Inflammatory macrophage (primary cell): Measurements from ENCODE around the gene PSME3IP1.
A peak's percentile ranks its signal among the peaks of the same experiment; 100 is the strongest.

Experiments
- DNase-seq, 2 donors: peaks; one replicate each; pipeline ENCODE4 v3.0.0-alpha.2; 2020 to 2022

PSME3IP1 gene

DNA sequence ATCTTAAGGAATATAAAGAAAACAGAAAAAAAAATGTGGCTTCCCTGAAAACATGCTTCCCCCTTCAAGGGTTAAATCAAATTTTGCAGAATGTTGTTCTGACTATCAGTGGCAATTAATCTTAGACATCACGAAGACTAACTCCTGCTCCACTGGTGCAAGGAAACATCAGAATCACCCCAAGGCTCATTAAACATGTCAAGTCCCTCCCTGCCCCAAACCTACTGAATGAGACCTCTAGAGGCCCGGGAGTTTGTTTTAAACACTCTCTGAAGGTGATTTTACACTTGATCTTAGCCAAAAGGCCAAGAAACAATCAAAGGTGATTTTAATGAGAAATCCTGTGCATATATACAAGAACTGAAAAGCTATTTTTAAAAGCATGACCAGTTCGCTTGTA lies 18.3 kb downstream of the PSME3IP1 start:
- no peak for DNase-seq

DNA sequence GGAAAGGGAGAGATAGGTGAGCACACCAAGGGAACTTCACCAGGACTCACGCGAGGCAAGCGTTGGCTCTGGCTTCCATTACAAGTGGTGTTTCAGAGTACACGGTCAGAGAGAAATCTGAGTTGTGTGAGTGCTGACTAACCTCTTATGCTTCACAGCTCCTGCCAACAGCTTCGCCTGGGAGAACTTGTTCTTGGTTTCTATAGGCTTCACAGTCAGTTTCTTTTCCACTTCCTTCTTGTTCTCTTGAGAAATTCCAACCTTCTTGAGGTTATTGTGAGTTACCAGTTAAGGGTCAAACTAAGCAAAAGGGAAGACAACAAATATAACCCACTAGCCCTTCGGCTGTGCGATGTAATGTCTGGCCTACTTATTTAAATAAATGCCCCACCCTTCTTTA lies 18.9 kb downstream of the PSME3IP1 start:
- peak; percentile 86 to 89 for DNase-seq

DNA sequence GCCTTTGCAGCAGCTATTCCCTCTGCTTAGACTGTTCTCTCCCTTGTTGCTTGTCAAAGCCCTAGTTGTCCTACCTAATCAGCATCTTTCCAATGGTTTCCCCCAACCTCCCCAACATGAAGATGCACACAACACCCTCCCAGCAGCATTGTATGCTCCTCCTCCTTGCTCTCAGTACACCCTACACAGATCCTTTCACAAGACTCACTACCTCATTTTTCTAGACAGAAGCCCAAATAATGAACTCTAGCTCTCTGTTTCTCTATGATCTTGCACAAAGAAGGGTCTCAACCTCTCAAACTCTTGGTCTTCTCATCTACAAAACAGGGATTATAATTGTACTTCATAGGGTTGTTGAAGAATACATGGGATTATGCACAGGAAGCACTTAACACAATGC lies 19.4 kb downstream of the PSME3IP1 start:
- DNase-seq, result peak; percentile 53 to 54

DNA sequence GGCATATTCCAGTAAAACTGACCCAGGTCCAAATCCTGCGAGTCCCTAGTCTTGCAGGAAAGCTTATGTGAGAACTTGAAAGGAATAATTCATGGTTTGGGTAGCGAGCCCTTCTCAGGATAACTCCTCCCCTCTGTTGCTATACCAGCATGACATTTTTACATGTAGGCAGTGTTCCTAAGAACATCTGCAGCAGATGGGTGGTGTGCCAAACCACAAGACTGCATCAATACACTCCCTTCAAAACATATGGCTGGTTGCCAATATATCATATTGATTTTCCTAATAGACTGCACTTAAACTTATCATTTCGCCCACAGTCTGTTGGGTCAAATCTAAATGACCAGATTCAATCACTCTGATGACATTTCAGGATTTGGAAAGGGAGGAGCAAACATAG lies 19.9 kb downstream of the PSME3IP1 start:
- DNase-seq, result no peak

DNA sequence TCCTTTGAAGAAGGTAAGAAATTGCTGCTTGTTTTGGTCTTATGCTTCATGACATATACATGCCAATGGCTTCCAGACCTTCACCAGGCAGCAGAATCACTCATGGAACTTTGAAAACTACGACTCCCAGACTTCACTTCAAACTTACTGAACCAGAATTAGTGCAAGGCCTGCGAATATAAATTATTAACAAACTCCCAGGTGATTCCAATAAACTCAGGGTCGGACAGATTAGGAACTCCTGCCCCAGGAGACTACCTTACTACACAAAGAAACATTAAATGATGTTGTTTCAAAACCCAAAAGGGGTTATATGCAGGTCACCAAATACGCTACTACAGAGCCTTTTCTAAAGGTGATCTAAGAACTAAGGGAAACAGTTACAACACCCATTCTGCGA lies 20.4 kb downstream of the PSME3IP1 start:
- no peak for DNase-seq

DNA sequence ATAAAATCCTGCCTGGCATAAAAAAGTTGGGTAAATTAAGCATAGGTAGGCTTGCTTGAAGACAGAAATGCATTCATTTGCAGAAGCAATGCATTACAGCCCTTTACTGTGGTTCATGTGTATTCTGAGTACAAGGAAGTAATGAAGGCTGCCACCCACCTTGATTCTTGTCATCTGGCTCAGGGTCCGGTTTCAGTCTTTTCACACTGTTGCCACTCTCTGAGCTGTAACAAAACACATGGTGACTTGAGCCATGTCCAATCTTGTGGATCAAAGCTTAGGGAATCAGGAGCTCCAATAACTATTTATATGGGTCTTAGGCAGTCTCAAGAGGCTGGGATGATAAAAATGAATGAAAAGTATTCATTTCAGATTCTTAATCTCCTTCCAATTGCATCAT lies 22.0 kb downstream of the PSME3IP1 start:
- DNase-seq, result no peak

DNA sequence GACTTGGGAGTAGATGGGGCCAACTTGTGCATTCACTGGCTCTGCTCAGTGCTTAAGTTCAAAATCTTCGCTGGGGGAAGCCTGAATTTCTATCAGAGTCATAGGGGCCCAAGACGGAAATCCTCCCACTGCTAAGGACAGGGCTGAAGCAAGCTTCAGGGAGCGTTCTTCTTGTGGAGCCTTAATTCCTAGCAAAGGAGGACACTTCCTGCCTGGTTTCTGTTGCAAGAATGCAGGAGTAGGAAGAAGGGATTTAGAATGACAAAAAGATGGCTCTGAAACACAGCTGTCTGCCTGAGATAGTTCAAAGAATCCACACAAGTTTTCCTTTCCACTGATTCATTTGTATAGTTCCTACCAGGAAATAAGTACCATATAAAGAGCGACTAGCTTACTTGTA lies 26.4 kb downstream of the PSME3IP1 start:
- no peak for DNase-seq

DNA sequence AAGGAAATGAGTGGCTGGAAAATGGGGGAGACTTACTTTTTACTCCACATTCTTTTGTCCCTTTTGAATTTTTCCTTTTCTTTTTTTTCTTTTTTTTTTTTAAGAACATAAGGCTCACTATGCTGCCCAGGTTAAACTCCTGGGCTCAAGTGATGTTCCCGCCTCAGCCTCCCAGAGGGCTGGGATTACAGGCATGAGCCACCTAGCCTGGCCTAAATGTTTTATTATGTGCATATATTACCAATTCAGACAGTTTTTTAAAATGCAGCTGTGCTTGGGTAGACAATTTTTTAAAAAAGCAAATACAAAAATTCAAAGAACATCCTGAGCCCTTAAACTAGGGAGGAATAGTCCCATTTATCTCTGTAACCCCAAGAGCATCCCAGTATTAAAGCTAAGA lies 28.3 kb downstream of the PSME3IP1 start:
- DNase-seq, result no peak

DNA sequence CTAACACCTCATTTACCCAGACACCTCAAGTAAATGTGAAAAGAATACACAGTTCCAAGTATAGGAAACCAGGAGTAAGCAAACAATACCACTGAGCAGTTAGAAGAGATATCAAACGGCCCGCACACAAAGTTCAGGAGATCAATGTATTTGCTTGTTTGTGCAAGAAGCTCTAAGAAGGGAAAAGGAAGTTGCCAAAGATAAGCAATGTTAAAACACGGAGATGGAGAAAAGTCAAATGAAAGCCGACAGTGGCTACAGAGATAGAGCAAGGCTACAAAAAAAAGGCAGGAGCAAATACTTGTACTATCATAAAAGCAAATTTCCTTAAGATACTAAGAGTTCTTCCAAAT lies 29.5 kb downstream of the PSME3IP1 start:
- DNase-seq, result no peak

DNA sequence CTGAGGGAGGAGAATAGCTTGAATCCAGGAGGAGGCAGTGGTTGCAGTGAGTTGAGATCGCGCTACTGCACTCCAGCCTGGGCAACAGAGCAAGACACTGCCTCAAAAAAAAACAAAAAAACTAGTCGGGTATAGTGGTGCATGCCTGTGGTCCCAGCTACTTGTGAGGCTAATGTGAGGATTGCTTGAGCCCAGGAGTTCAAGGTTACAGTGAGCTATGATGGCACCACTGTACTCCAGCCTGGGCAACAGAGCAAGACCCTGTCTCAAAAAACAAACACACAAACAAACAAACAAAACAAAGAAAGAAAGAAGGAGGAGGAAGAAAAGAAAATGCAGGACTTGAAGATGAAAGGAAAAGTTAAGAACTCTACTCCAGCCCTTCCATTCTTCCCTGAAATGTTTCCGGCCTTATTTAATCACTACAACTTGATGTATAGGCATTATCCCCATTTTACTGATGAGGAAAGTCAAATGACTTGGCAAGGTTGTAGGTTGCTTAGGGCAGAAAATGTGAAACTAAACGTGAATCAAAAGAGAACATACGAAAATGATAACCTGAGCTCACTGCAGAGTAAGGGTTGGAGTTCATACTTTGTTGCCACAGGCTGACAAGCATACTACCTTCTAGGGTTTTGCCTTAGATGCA lies 30.0 kb downstream of the PSME3IP1 start:
- no peak for DNase-seq

DNA sequence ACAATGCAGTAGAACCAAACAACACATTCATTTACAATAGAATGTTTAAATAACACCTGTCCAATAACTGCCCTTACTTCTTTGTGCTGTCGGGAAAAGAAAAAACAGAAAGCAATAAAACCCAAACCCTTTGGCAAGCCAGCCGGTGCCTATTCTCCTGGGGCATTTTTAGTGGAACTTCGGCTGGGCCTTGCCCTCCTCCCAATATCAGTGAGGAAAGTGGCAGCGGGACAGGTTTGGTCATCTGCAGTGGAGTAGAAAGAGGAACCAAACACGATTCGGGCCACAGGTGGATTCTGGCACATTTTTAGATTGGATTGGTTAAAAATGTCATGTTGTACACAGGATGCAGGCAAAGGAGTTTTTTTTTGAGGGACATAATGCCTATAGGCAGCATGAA lies 32.0 kb downstream of the PSME3IP1 start:
- no peak for DNase-seq

DNA sequence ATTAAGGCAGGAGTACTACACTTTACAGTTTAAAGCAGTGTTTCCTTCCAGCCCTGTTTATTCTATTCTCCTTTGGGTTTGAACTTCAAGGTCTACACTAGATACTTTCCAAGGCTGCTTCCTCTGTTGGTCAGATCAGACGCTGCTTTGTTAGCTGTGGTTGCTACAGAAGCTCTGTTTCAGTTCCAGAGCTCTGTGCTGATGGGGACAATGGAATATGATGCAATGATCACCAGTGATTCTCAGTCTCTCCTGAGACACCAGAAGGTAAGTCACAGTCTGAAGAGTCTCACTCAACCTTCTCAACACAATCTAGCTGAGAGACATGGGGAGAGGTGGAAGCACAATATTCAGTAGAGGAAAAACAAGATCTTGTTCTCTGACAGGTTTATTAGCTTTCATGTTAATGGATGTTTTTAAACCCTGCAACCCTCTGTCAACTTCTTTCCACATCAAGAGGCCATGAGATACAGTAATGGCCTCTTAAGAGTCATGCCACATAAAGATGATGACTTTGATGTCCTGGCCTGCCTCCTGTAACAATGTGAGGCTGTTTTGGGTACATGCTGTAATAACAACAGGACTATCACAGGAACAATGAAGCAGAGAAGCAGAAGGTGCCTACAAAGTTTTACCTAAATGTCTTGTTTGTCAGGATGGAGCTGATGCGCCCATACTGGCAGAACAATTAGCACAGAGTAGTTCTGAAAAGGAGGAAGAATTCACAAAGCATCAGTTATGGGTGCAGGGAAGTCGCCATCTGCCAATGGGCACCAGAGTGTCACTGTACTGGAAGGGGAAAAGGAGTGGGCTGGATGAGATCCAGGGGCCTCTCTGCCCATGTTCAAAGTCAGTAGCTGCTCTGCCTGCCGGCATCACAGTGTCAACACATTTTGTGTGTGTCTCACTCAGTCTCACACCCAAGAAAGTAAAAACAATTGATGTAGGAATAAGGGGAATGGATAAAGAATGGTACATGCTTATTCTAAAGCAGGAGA lies 33.4 kb downstream of the PSME3IP1 start:
- DNase-seq, result no peak

DNA sequence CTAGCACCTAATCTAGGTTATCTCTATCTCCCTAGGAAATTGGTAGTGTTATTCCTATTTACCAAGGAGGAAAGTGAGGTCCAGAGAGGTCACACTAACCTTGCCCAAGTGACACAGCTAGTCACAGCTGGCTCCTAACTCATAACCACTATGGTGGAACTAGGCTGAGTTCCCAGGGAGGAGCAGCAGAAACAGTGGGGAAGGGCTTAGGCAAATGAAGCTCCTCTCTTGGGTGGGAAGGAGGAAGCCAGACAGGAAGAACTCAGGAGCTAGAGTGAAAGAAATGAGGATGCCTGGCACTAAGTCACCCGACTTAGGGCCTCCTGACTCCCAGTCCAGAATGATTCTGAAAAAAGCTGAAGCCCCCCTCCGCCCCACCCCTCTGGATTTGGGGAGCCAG lies 34.5 kb downstream of the PSME3IP1 start:
- peak; percentile 25 to 37 for DNase-seq

DNA sequence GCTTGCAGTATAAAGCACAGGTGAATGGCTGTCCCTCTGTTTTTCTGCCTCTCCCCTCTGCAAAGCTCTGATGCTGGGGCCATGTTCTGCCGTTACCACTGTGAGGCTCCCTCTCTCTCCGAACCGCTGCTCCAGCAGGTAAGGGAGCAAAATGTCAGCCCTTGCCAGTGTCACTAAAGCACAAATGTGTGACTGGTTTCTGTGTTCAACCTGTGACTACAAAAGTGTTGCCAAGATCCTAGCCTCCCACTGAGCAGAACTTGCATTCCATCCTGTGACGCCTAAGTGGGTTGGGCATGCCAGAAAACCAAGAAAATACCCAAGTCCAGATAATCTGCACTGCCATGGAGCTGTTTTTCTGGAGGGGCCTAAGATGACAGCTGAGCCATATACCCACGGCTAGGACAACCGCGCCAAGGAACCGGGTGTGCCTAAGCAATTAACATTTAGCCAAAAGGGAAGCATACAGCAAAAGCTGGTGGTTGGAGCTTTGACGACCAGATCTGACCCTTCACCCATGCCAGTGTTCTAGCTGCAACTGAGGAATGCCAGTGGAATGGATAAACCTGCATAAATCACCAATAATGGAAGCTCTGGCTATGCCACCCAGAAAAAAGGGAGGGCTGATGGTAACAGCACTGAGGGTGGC lies 35.0 kb downstream of the PSME3IP1 start:
- no peak for DNase-seq

DNA sequence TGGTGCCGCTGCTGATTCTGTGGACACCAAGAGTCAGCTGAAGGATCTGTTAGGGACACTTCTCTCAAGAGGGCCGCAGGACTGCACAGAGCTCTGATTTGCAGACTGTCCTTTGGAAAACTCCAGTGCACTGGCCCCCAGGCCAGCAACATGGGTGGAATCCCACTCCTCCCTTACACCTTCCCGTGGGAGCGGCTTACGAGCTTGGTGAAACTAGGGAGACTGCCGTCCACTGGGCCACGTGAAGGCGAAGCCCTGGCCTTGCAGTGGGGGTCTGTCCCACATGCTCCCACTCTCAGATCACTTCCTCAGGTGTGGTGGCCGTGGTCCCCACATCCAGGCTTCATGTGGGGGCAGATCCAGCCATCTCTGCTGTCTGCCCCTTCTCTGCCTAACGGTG lies 36.4 kb downstream of the PSME3IP1 start:
- no peak for DNase-seq

DNA sequence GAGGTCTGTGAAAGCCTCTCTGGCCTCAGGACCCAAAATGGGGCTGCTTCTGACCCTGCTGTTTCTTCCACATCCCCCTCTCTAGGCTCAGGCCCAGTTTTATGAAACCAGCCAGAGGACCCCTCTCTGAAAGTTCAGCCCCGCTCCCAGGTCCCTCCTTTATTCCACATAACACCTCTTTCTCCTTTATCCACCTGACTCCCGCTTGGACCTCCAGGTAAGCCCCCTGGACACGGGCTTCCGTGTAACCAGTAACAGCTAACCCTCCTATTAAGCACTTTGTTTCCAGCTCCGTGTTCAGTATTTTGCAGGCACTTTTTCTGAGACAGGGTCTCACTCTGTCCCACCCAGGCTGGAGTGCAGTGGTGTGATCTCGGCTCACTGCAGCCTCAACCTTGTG lies 37.4 kb downstream of the PSME3IP1 start:
- DNase-seq, result no peak

DNA sequence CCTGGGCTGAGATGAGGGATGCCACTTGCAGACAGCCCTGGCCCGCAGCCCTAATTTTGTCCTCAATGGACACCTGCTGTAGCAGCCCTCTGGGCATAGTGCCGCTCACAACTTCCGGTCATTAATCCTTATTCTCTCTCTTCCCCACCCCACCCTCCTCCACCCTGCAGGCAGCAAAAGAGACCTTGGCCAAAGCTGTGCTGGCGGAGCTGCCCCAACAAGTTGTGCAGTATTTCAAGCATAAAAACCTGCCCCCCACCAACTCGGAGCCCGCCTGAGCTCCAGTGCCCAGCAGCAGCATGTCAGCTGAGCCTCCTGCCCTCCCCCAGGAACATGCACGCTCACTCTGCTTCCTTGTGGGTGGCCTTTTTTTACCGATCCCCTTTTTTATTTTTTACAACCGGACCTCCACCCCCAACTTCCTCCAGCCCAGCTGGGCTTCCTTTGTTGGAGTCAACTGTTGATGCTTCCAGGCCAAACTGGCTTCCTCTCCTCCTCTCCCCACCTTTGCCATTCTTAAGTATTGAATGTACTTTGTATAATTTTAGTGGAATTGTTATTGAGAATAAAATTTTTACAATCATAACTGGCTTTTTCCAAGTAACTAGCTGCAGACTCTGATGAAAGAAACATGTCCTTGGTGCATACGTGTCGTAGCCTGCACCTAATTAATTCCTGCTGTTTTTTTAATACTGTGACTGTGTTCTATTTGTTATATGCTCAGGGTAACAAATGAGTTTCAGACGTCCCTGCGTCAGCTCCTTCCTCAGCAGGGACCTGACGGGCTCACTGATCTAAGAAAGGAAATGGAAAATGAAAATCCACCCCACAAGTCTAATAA lies 38.2 kb downstream of the PSME3IP1 start:
- peak; percentile 52 to 62 for DNase-seq

DNA sequence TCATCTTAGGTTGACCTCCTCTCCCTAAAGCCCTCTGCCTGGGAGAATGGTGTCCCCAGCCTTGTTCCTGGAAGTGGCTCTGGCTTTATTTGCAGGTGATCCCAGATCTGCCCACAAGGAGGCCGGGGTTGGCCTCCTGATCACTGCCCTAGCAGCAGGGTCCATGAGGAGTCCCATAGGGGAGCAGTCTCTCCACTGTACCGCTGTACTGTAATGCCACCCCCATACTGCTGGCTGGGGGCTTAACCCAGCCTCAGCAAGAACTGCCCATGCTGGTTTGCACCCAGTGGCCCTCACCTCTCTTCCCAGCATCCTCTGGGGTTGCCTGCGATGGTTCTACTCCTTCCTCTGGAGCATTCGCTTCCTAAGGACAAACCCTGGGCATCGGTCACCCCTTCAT lies 39.1 kb downstream of the PSME3IP1 start:
- no peak for DNase-seq

DNA sequence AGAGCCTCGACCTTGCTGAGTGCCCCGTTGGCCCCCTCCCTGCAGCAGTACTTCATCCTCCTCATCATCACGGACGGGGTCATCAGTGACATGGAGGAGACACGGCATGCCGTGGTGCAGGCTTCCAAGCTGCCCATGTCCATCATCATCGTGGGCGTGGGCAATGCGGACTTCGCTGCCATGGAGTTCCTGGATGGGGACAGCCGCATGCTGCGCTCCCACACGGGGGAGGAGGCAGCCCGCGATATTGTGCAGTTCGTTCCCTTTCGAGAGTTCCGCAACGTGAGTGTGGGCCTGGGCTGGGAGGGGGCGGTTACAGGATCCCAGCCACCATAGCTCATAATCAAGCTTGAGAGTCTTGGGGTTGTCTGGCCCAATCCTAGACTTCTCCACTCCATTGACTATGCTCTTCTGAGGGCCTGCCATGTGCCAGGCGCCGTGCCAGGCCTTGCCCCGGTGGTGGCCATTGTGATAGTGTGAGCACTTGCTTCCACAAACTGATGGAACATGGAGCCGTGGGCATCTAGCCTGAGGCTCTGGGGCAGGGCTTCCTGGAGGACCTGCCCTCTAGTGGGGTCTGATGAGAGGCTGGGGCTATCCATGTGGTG lies 39.7 kb downstream of the PSME3IP1 start:
- DNase-seq, result peak; percentile 61 to 86

DNA sequence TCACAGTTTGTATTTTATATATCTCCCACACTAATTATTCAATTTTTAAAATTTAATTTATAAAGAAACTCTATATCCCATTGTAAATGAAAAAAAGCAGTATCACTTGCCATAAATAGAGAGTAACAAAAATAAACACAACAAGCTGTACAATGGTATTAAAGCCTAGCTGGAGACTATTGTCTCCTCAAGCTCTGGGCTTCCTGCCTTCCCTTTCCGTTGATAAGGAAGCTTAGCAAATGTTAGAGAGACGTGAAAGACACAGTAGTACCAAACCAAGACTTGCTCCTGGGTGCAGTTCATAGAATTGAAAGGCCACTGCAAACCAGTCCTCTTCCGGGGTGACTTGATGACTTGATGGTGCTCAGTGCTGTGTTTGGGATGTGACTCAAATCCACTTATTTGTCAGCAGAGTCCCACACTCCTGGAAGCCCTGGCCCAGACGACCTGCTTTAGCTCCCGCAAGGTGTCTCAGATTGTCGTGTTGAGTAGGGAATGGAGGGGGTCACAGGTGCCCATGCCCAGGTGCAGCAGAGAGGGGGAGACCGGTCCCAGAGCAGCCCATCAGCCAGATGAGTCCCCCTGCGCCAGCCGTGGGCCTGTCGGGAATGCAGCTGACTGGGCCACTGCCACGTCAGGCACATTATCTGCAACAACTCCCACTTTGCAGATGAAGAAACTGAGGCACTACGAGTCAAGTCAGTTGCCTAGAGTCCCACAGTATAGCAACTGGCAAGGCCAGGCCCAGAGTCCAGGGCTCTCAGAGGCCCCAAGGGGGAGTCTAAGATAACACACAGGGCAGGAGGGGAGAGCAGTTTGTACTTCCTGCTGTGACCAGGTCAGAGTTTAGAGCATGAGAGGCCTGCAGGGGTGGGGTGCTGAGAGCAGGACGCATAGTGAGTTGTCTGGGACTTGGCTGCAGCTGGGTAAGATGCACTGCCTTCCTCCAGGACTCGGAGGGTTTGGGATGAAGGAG lies 40.5 kb downstream of the PSME3IP1 start:
- peak in 1 of 2 donors; percentile 31 for DNase-seq

DNA sequence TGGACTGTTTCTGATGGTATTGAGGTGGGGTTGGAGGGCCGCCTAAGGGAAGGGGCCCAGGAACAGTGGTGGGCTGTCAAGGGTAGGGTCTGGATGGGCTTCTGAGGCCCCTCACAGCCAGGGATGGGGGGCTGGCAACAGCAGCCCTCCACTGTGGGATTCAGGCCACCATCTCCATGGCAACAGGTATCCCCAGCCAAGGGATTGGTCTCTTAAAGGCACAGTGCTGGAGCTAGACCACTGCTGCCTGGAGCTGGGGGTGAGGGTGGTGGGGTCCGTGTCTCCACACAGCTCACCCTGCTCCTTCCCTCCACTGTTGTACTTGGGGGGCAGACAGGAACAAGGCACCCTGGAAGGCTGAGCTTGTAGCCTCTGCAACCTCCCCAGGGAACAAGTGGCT lies 41.8 kb downstream of the PSME3IP1 start:
- DNase-seq, result no peak
